ENCODE data around the gene POTEH.
"Not testable (repeated sequence)": the region's sequence is repeated elsewhere in the genome, so short reads cannot be mapped to it uniquely, and the experiment has no call there.

DNA sequence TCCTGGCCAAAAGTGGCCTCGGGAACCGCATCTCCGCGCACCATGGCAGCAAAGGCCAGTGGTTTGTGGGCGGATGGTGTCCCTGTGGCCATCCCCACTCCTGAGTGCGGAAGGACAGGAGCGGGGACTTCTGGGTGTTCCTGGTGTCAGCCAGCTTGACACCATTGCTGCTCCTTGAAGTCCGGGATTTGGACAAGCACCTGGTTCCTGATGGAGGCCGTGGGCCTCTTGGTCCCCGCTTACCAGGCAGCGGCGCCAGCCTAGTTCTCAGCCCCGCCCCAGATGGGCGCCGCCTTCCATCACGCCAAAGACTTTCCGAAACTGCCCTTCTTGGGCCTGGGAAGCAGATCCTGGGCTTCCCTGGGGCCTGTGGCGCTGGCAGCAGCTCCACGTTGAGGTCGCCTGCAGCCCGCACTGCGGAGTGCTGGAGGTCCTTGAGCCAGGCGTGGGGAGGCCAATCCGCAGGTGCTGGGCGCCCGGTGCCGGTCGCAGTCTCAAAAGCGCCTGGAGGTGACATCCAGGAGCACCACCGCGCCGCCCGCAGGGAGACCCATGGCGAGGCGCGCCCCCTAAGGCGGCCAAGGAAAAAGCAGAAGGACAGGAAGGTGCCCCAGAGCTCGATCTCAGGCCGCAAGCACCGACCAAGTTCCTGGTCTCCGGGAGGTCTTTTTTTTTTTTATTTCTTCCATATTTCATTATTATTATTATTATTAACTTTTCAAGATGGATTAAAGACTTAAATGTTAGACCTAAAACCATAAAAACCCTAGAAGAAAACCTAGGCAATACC, 59.5 kb downstream of the POTEH start:
- TF ChIP-seq POLR2A, EP300 (IDR thresholded peaks at IDR 0.05): not testable (repeated sequence)
- TF ChIP-seq, protein P1, sequence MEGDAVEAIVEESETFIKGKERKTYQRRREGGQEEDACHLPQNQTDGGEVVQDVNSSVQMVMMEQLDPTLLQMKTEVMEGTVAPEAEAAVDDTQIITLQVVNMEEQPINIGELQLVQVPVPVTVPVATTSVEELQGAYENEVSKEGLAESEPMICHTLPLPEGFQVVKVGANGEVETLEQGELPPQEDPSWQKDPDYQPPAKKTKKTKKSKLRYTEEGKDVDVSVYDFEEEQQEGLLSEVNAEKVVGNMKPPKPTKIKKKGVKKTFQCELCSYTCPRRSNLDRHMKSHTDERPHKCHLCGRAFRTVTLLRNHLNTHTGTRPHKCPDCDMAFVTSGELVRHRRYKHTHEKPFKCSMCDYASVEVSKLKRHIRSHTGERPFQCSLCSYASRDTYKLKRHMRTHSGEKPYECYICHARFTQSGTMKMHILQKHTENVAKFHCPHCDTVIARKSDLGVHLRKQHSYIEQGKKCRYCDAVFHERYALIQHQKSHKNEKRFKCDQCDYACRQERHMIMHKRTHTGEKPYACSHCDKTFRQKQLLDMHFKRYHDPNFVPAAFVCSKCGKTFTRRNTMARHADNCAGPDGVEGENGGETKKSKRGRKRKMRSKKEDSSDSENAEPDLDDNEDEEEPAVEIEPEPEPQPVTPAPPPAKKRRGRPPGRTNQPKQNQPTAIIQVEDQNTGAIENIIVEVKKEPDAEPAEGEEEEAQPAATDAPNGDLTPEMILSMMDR (IDR thresholded peaks at IDR 0.05): not testable (repeated sequence)
